ENCODE data around the gene ESPNL.
"Not testable (repeated sequence)": the region's sequence is repeated elsewhere in the genome, so short reads cannot be mapped to it uniquely, and the experiment has no call there.

The ESPNL gene

DNA sequence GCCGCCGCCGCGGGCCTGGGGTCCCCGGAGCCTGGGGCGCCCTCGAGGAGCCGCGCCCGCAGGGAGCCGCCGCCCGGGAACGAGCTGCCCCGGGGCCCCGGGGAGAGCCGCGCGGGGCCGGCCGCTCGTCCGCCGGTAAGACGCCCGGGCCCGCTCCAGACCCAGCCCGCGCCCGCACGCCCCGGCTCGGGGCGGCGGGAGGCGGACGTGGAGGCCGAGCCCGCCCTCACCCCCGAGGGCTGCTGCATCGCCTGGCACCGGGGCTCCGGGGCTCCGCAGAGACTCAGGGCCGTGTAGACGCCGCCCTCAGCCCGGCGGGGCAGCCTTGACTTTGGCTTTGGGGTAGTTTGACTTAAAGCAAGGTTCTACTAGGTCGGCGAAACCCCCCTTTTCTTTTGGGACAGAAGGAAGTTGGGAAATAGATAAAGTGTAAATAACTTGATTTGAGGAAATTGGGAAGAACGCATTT, 59.0 kb downstream of the ESPNL start:
- no peak for DNase-seq (ENCODE audit: low spot score)

DNA sequence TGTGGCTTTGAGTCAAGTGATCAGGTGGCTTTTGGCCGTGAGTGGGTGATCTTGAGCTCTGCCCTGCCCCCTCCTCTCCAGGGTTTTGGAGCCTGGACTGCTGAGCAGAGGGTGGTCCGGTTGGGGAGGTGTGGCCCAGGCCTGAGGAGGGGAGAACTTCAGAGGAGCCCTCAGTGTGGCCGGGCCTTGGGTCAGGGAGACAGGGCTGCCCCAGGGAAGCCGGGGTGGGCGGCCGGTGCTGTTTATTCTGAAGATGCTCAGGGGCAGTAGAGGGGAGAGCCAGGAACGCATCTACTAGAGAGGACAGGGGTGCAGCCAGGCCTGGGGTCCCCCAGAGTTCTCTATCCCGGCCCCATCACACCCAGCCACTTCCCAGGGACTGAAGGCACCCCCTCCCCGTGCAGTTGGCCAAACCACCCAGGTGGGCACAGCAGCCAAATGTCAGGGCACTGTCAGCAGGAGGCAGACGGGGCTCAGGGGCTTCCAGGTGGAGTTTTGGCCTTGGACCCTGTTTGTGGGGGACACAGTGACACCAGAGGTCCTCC, 59.6 kb downstream of the ESPNL start:
- DNase-seq (ENCODE audit: low spot score) = no peak

DNA sequence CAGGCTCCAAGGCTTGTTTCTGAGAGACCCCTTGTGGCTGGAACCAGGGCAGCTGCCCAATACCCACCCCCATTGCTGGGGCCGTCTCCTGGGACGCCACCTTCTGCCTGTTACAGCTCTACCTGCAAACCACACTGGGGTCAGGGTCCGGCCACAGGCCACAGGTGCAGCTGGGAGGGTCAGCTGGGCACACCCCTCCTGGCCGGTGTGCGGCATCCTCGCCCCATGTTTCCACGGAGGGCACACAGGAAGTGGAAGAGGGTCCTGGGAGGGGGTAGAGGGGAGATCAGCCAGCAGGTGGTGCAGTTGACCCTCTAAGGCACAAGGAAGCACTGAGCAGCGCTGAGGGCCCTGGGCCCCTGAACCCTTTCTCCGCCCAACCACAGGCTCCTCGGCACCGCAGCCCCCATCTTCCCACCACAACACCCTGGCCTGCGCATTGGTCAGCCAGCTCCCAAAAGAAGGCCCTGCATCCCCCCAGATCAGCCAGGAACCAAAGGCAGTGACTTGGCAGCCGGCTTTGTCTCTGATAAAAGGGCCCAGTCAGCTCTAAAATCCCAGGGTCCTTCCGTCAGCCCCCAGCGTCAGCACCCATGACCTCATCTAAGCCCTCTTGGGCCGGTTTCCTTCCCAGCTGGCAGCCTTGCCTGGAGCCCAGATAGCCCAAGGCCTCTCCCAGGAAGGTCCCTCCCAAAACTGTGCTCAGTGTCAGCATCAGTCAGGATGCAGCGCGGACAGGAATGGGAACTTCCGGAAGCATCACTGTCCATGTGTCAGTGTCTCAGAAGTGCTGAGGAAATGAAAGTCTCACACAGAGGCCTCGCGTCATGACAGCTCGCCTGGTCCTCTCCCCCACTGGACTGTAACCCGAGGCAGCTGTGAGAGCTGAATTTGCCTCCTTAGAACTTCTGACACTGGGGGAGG, 60.3 kb downstream of the ESPNL start:
- DNase-seq (ENCODE audit: low spot score) = peak; percentile 88

DNA sequence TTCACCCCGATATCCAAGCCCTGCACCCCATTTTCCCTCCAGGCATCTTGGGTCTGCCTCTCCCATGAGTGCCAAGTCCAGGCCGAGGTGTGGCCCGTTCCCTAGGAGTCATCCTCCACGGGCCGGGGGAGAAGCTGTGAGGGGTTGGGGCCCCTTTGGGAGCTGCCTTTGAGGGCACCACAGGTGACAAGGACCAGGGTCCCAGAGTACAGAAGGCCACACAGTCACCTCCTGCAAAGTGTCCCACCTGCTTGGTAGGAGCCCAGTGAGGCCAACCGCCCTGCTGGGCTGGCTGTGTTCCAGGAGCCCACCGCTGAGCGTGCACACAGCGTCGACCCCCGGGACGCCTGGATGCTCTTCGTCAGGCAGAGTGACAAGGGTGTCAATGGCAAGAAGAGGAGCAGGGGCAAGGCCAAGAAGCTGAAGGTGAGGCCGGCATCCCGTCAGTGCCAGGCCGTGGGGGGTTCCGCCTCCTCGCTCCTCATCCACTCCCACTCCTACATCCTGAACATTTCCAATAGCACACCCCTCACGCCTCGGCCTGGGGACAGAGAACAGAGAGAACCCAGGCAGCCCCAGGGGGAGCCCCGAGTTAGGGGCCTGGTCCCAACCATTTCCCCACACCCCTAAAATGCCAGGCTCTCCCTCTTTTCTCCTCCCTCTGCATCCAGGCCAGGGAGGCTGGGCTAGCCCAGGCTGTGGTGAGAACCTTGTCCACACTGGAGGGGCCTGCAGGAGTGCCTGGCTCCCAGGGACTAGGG, 61.3 kb downstream of the ESPNL start:
- DNase-seq (ENCODE audit: low spot score) = no peak

DNA sequence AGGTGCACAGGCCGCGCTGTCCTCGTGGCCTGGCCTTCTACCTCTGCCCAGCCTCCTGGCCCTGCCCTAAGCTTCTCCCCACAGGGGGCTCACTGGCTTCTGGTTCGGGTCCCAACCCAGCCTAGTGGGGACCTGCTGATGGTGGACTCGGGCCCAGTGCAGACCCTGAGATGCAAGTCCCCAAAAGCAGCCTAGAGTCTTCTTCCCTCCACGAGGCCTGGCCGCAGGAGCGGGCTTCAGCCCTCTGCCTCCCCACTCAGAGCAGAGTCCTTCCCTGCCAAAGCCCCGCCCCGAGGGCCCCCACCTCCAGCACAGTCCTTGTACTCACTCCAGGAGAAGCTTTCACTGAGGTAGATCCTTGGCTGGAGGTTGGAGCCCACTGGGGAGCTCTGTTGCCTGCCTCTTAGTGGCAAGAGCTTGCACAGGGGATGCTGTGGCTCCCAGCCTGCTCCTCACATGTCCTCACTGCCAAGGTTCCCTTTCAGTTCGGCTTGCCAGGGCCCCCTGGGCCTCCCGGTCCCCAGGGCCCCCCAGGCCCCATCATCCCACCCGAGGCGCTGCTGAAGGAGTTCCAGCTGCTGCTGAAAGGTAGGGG, 62.2 kb downstream of the ESPNL start:
- no peak for DNase-seq (ENCODE audit: low spot score)

DNA sequence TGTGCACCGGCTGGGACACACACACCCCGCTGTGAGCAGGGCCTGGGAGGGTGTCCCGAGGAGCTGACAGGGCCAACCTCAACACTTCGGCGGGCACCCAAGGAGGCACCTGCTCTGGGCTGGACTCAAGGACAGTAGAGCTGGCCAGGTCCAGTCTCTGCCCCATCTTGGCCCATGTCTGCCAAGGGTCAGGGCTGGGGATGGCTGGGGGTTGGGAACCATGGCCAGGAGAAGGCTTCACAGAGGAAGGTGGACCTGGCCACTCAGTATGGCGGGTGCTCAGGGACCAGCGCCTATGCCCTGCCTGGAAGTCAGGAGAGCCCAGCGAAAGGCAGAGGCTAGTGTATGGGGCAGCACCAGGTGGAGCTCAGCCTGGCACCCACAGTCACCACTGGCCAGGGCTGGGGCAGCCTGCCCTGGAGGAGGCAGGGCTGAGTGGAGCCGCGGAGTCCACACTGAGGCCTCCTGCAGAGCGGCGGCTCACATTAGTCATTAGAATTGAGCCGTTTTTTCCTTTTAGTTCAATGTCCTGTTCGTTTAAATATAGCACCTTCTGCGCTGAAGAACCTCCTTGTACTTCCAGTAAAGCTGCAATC, 62.8 kb downstream of the ESPNL start:
- no peak for DNase-seq (ENCODE audit: low spot score)

DNA sequence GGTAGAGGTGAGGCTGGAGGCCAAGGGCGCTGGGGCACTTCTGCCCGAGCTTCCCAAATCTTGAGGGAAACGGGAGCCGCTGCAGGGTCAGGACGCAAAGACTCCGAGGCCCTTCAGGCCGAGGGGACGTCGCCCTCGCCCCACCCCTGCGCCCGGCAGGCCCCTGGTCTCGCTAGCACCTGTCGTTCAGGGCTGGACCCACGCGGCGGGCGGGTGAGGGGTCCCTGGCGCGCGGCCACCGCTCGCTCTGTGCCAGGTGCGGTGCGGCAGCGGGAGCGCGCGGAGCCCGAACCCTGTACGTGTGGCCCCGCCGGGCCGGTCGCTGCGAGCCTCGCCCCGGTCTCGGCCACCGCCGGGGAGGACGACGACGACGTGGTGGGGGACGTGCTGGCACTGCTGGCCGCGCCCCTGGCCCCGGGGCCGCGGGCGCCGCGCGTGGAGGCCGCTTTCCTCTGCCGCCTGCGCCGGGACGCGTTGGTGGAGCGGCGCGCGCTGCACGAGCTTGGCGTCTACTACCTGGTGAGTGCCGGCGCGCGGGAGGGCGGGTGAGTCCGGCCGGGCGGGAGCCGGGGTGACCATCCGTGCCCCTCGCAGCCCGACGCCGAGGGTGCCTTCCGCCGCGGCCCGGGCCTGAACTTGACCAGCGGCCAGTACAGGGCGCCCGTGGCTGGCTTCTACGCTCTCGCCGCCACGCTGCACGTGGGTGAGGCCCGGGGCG, 63.5 kb downstream of the ESPNL start:
- no peak for DNase-seq (ENCODE audit: low spot score)

DNA sequence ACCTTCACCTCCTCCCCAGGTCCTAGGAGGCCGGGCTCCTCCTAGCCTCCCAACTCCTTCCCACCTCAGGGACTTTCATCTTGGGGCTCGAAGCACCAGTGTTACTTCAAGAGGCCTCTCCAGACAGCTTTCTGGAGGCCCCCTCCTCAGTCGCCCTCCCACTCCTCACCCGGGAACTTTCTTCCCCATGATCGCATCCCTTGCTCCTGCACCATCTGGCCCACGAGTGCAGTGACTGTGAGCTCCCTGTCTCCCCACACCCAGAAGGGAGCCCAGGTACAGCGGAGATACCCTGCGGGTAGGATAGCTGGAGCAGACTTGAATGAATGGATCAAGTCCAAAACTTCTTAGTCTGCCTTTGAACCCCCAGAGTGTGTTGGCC, 64.8 kb downstream of the ESPNL start:
- DNase-seq (ENCODE audit: low spot score) = no peak

DNA sequence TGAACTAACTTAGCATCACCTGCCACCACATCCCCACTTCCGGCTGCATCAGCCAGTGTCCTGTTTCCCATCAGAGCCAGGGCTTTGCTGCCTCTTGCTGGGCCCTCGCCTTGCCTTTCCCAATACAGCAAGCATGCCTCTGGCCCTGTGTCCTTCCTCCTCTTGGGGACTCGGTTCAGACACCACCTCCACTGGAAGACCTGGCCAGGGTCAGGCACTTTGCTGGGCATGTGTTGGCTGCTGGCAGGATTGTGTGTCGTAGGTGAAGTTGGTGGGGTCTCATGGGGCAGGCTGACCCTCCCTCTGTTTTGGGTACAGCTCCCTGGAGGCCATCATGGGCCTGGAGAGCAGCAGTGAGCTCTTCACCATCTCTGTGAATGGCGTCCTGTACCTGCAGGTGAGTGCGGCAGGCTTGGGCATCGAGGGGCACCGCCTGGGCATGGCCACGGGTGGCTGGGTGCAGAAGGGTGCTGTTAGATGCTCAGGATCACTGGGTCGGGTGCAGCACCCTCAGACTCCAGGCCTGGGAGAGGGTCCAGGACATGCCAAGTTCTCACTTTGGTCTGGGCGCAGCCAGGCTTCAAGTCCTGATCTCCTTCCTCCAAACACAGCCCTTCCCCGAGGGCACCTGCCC, 65.3 kb downstream of the ESPNL start:
- no peak for DNase-seq (ENCODE audit: low spot score)

DNA sequence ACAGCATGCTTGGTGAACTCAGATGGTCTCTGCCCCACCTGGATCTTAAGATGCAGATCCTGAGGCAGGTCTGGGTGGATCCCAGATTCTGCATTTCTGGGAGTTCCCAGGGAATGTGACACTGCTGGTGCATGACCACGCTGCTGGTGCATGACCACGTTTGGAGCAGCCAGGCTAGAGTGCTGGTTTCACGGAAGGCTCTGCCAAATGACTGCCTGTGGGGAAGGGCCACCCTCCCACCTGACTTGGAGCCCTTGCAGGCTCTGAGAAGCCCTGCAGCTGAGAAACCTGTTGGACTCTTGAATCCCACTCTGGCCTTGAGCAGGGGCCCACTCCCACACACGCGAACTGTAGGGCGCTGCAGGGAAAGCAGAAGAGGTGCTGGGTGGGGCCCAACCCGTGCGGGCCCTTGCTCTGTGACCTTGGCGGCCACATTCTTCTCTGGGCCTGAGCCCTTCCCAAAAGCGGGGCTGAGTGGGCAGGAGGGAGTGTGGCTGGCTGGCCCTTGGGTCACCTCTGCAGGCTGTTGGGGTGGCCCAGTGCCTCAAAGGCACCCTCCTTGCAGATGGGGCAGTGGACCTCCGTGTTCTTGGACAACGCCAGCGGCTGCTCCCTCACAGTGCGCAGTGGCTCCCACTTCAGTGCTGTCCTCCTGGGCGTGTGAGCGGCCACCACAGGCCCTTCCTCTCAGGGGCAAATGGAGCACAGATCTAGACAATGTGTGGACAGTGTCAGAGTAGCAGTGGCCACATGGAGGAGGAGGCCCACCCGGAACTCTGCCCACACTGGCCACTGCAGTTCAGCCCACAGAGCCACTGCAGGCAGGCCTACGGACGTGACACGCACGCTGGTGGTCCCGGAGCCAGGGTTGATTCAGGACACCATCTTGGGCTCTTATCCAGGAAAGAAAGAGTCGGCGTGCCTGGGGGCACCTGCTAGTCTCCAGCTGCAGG, 66.5 kb downstream of the ESPNL start:
- no peak for DNase-seq (ENCODE audit: low spot score)

DNA sequence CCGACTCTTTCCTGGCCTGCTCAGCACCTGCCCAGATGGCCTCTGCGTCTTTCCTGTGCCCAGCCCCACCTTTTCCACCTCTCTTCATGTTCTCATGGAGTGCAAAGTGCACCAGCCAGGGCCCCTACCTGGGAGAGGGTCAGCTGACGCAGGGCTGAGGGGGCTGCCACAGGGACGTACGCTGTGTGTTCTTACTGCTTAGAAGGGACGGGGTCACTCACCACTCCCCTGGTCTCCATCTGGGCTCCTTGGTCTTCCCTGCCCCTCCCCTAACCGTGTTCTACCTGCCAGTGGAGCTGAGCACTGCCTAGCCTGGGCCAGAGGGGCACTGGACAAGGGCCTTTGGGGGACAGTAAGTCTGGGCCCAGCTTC, 67.2 kb downstream of the ESPNL start:
- no peak for DNase-seq (ENCODE audit: low spot score)

DNA sequence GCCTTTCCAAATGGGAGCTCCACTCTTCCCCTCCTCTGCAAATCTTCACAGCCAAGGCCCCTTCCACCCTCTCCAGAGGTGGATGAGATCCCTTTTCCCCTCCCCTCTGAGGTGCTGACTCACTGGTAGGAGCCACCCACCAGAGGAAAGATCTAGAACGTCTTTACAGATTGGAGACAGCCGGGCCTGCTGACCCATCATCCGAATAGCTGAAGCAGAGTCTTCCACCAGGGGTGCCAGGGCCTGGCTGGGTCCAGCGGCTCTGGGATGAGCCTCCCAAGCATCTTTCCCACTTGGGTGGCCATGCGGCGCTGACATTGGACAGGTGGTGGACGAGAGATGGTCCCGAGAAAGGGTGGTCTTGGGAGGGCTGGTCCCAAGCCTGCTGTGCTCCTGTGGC, 67.6 kb downstream of the ESPNL start:
- DNase-seq (ENCODE audit: low spot score) = no peak

DNA sequence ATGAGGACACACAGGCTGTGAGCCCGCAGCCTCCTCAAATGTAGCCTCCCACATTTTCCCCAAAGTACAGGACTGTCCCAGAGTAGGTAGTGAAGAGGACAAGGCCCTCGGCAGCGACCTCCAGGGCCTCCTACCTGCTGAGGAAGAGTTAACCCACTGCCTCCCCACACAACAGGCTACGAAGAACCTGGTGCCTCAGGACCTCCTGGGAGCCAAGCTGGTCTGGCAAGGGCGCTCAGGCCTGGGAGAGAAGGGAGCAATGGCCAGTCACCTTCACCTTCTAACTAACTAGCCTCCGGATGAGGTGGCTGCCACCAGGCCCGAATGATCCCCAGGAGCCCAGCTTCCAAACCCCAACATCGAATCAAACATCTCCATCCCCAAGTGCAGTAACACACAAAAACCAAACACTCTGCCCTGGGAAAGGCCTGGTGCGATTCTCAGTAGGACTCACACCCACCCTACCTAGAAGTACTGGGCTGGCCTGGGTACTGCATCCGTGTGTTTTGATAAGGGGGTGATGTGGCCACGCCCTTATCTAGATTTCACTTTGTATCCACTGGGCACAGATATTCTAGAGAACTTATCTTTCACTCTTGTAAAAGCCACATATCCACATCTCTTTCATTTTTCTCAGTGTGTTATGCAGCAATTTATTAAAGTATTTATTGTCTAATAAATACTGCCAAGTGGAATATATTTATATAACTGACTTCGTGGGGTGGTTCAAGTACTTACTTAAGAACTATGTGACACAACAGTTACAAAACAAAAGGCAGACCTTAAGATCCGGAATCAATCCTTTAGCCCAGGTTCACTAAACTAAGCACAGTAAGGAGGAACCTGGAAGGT, 68.3 kb downstream of the ESPNL start:
- no peak for DNase-seq (ENCODE audit: low spot score)

DNA sequence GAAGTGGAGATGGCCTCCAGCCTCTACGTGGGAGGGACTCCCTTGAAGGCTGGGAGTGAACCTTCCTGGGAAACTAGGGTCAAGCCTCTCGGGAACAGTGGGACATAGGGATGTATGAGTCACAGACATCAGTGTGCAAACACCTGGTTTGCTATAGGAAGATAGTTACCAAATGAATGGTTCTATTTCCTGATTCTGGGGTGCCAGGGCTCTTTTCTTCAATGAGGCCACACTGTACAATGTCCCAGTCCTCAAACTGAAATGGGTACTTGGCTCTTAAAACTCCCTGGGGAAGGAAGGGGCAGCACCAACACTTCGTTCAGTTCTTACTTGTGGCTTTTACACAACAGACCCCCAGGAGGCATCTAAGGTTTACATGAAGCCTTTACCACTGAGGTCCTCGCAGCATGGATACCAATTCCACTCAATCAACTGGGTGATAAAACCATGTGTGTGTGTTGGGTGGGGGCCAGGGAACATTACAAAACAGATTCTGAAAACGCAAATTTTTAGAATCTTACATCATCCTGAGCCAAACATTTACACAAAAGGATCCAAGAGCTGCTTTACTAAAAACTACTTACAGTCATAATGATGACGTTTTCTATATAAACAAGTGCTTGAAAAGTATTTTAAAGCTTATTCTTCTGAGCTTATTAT, 69.0 kb downstream of the ESPNL start:
- no peak for DNase-seq (ENCODE audit: low spot score)

DNA sequence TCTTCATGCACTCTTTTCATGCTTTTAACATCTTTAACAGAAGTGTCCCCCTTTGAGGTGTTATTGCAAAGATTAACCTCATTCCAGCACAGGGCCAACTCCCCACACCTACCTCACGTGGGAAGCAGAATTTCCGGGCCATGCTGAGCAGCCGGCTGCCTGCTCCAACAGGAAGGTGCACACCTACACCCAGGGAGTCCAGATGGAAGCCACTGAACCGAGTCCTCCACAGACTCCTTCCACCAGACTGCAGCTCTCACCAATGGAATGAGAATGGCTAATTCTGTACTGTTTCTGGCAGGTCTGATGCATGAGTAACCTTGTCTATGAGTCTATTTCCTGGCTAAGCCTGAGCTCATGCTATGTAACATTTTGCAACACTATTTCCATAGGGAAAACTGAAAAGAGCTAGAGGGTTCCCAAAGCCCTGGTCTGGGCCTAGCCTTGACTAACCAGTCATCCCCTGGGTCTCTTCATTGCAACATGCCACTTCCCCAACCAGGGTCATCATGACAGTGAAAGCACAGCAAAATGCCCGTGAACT, 69.6 kb downstream of the ESPNL start:
- DNase-seq (ENCODE audit: low spot score) = peak; percentile 95

DNA sequence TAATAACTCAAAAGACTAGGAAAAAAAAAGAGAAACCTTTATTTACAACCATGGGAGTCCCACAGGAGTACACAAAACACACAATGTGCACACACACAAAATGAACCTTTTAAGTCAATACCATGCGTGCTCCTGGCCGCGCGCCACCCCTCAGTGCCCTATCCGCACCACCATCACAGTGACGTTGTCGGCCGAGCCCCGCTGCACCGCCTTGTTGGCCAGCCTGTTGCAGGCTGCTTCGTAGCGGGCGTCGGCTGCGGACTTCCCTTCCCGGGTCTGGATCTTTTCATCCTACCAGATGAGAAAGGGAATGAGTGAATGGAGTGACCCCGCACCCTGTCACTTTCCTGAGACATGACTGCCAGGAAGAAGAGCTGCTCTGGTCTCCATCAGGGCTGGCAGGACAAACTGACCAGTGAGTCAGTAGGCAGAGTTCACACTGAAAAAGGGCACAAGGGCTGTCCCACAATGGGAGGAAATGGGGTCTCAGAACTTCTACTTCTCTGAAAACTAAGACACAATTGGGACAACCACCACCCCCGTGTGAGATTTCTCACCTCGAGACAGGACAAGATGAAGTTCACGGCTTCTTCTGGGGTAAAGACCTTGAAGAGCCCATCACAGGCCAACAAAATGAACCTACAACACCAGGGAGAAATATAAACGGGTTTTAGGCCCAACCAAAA, 70.4 kb downstream of the ESPNL start:
- DNase-seq (ENCODE audit: low spot score) = peak; percentile 38

DNA sequence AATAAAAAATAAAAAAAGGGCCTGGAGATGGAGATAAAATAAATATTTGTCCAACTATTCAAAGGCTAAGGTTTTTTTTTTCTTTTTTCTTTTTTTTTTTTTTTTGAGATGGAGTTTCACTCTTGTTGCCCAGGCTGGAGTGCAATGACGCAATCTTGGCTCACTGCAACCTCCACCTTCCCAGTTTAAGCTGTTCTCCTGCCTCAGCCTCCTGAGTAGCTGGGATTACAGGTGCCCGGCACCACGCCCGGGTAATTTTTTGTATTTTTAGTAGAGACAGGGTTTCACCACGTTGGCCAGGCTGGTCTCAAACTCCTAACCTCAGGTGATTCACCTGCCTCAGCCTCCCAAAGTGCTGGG, 70.9 kb downstream of the ESPNL start:
- not testable (repeated sequence) for DNase-seq (ENCODE audit: low spot score)

All from kidney capillary endothelial cell (primary cell).